Osteocyte (in vitro differentiated cells): Measurements from ENCODE around the gene CTRL. TPM values are rescaled to one million over a fixed set of nuclear protein-coding genes. Genes with fewer than 3 reads are reported as not detected.

Experiments used
- total RNA-seq: library from RNA; stranded (reverse); gene quantifications from 2 replicates; pipeline ENCODE4 v1.2.1, GENCODE V29; 2021

The CTRL gene
- total RNA-seq, 1 donor from 2014 or later, result 0.91 TPM

Other genes starting within 250 kb of the CTRL start
- gene GFOD2, start 212.5 kb downstream of the CTRL start, total RNA-seq, result 21.9 and 22.2 TPM in 2 replicates
- gene RANBP10, start 125.3 kb downstream of the CTRL start, total RNA-seq, result 18.9 and 19.5 TPM in 2 replicates
- 3.6 and 4.1 TPM in 2 replicates for gene TSNAXIP1, start 125.0 kb downstream of the CTRL start, total RNA-seq
- 29.5 and 30.0 TPM in 2 replicates for gene THAP11, start 89.5 kb downstream of the CTRL start, total RNA-seq
- gene NUTF2, start 84.9 kb downstream of the CTRL start, total RNA-seq, result 121 and 125 TPM in 2 replicates
- 46.3 and 51.2 TPM in 2 replicates for gene CENPT, start 84.2 kb downstream of the CTRL start, total RNA-seq
- gene EDC4, start 58.8 kb downstream of the CTRL start, total RNA-seq, result 68.2 and 75.4 TPM in 2 replicates
- 1.4 and 1.5 TPM in 2 replicates for gene NRN1L, start 47.0 kb downstream of the CTRL start, total RNA-seq
- gene PSKH1, start 38.6 kb downstream of the CTRL start, total RNA-seq, result 43.9 and 45.5 TPM in 2 replicates
- gene PSMB10, start 5.0 kb upstream of the CTRL start, total RNA-seq, result 58.3 and 59.0 TPM in 2 replicates
- gene LCAT, start 12.3 kb upstream of the CTRL start, total RNA-seq, result 35.3 and 36.9 TPM in 2 replicates
- gene SLC12A4, start 36.8 kb upstream of the CTRL start, total RNA-seq, result 90.7 and 91.6 TPM in 2 replicates
- gene DPEP3, start 48.6 kb upstream of the CTRL start, total RNA-seq, result not detected in 2 replicates
- not detected in 2 replicates for gene DPEP2, start 67.6 kb upstream of the CTRL start, total RNA-seq
- gene DPEP2NB, start 84.0 kb upstream of the CTRL start, total RNA-seq, result not detected in 2 replicates
- 7.5 and 8.8 TPM in 2 replicates for gene DDX28, start 91.4 kb upstream of the CTRL start, total RNA-seq
- gene DUS2, start 91.4 kb upstream of the CTRL start, total RNA-seq, result 13.6 and 17.2 TPM in 2 replicates
- gene NFATC3, start 153.5 kb upstream of the CTRL start, total RNA-seq, result 42.0 and 42.3 TPM in 2 replicates